ENCODE data around the gene TIGAR. TPM values are rescaled to one million over a fixed set of nuclear protein-coding genes. Genes with fewer than 3 reads are reported as not detected.

The TIGAR gene
- polyA plus RNA-seq, 1 experiment: 6.0 TPM

- CTCF ChIA-PET: interaction anchor here (1.6 kb wide), 1 partner anchor 12 kb away, joined by 4 read pairs; no protein-coding TSS in a partner anchor
Observed at GRCh38 chr12:4320497-4320852, 538 bp upstream of the TIGAR start.

GRCh38 chr12:4322726-4323125 is 1.7 kb downstream of the TIGAR start:
- TF ChIP-seq CTCF (IDR thresholded peaks at IDR 0.05; ENCODE audit: insufficient read depth, low read depth, low read length): no peak
- Histone ChIP-seq H3K27me3 (ENCODE audit: control insufficient read depth, insufficient read depth, low read length) (no peaks in the 10 kb centered on the region), H3K4me3 (ENCODE audit: low read depth, low read length) (no peak overlapping the region), H3K36me3 (ENCODE audit: control insufficient read depth, insufficient read depth, low read length) (peaks cover 2% of the 10 kb centered on the region; the same call in 1 of the 2 replicates)
- POLR2A ChIA-PET: no interaction called here
- CTCF ChIA-PET: interaction anchor here (0.7 to 1.9 kb wide), 2 partner anchors 15 to 46 kb away, joined by 3 to 7 read pairs; no protein-coding TSS in a partner anchor
- no peak for DNase-seq (ENCODE audit: low read depth)

More at GRCh38 chr12:4320497-4320852, 538 bp upstream of the TIGAR start:
- TF ChIP-seq CTCF (IDR thresholded peaks at IDR 0.05; ENCODE audit: insufficient read depth, low read depth, low read length): no peak
- Histone ChIP-seq H3K27me3 (ENCODE audit: control insufficient read depth, insufficient read depth, low read length) (no peaks in the 10 kb centered on the region), H3K36me3 (ENCODE audit: control insufficient read depth, insufficient read depth, low read length) (peaks cover 2% of the 10 kb centered on the region; the same call in 1 of the 2 replicates), H3K4me3 (ENCODE audit: low read depth, low read length) (peak overlapping the region; percentile 64)
- no peak for DNase-seq (ENCODE audit: low read depth)
- POLR2A ChIA-PET: no interaction called here

GRCh38 chr12:4323396-4323795 is 2.4 kb downstream of the TIGAR start:
- H3K36me3 ChIP-seq (ENCODE audit: control insufficient read depth, insufficient read depth, low read length): peaks cover 2% of the 10 kb centered on the region; the same call in 1 of the 2 replicates
- CTCF ChIA-PET: no interaction called here
- H3K4me3 ChIP-seq (ENCODE audit: low read depth, low read length): no peak overlapping the region
- no peaks in the 10 kb centered on the region for H3K27me3 ChIP-seq (ENCODE audit: control insufficient read depth, insufficient read depth, low read length)
- no peak for TF ChIP-seq CTCF (IDR thresholded peaks at IDR 0.05; ENCODE audit: insufficient read depth, low read depth, low read length)
- POLR2A ChIA-PET: no interaction called here
- no peak for DNase-seq (ENCODE audit: low read depth)

GRCh38 chr12:4324366-4324765 is 3.4 kb downstream of the TIGAR start:
- Histone ChIP-seq H3K27me3 (ENCODE audit: control insufficient read depth, insufficient read depth, low read length) (no peaks in the 10 kb centered on the region), H3K4me3 (ENCODE audit: low read depth, low read length) (no peak overlapping the region), H3K36me3 (ENCODE audit: control insufficient read depth, insufficient read depth, low read length) (peaks cover 2% of the 10 kb centered on the region; the same call in 1 of the 2 replicates)
- TF ChIP-seq CTCF (IDR thresholded peaks at IDR 0.05; ENCODE audit: insufficient read depth, low read depth, low read length): no peak
- ChIA-PET CTCF (no interaction called here), POLR2A (no interaction called here)
- DNase-seq (ENCODE audit: low read depth): no peak

- no peak for DNase-seq (ENCODE audit: low read depth)
- Histone ChIP-seq H3K27me3 (ENCODE audit: control insufficient read depth, insufficient read depth, low read length) (no peaks in the 10 kb centered on the region), H3K4me3 (ENCODE audit: low read depth, low read length) (no peak overlapping the region), H3K36me3 (ENCODE audit: control insufficient read depth, insufficient read depth, low read length) (peaks cover 2% of the 10 kb centered on the region; the same call in 1 of the 2 replicates)
- no peak for TF ChIP-seq CTCF (IDR thresholded peaks at IDR 0.05; ENCODE audit: insufficient read depth, low read depth, low read length)
- CTCF ChIA-PET: no interaction called here
- POLR2A ChIA-PET: no interaction called here
Observed at GRCh38 chr12:4325966-4326365, 5.0 kb downstream of the TIGAR start.
